Epidermal melanocyte (primary cell): Measurements from ENCODE around the gene RENBP.

Experiments used
- DNase-seq: peaks from one replicate; pipeline ENCODE4 v3.0.0; 2011; ENCODE audit warnings: low spot score; ENCODE audit not compliant: insufficient read length

The RENBP gene

GRCh38 chrX:153934148-153934761 lies 10.2 kb downstream of the RENBP start:
- DNase-seq = no peak

GRCh38 chrX:153933748-153934147 lies 10.7 kb downstream of the RENBP start:
- no peak for DNase-seq

- DNase-seq = no peak
These were observed 12.1 kb downstream of the RENBP start for GRCh38 chrX:153932220-153932915.

GRCh38 chrX:153931748-153932147 lies 12.7 kb downstream of the RENBP start:
- DNase-seq = no peak

GRCh38 chrX:153931151-153931550 lies 13.3 kb downstream of the RENBP start:
- DNase-seq = no peak

- no peak for DNase-seq
These were observed 14.2 kb downstream of the RENBP start for GRCh38 chrX:153930011-153930910.

GRCh38 chrX:153929576-153929975 lies 14.9 kb downstream of the RENBP start:
- no peak for DNase-seq

- no peak for DNase-seq
These were observed 15.6 kb downstream of the RENBP start for GRCh38 chrX:153928846-153929245.

GRCh38 chrX:153927922-153928760 lies 16.3 kb downstream of the RENBP start:
- DNase-seq = peak; percentile 96

GRCh38 chrX:153927672-153927921 lies 16.8 kb downstream of the RENBP start:
- DNase-seq = no peak

GRCh38 chrX:153926858-153927671 lies 17.4 kb downstream of the RENBP start:
- no peak for DNase-seq

- no peak for DNase-seq
These were observed 17.9 kb downstream of the RENBP start for GRCh38 chrX:153926552-153926857.

GRCh38 chrX:153925739-153926551 lies 18.5 kb downstream of the RENBP start, which contains the start of gene ARHGAP4:
ARHGAP4 (minus strand) TSS chrX:153926264; CDS start chrX:153926202, 62 bp downstream.
- DNase-seq = no peak

- no peak for DNase-seq
These were observed 19.1 kb downstream of the RENBP start for GRCh38 chrX:153925387-153925738.

GRCh38 chrX:153924149-153924861 lies 20.1 kb downstream of the RENBP start:
- DNase-seq = peak; percentile 28

- peak; percentile 34 for DNase-seq
These were observed 21.2 kb downstream of the RENBP start for GRCh38 chrX:153922932-153923857.

- DNase-seq = no peak
These were observed 22.7 kb downstream of the RENBP start for GRCh38 chrX:153921511-153922446.
